Measurements from ENCODE around the gene DNAJA3. TPM values are rescaled to one million over a fixed set of nuclear protein-coding genes. Genes with fewer than 3 reads are reported as not detected.

DNAJA3 gene
- total and polyA plus RNA-seq, 2 experiments from 2014 or later = 47.2 to 51.0 TPM

GRCh38 chr16:4500272-4500671 is 74.6 kb downstream of the DNAJA3 start:
- Histone ChIP-seq H3K27me3 (replicated peaks; ENCODE audit: insufficient read depth) (no peaks in the 10 kb centered on the region), H3K9me3 (ENCODE audit: low read depth) (no peaks in the 10 kb centered on the region), H3K27ac (peak overlapping the region; percentile 52), H4K20me1 (ENCODE audit: insufficient read depth) (no peaks in the 10 kb centered on the region), H3K4me2 (ENCODE audit: unreplicated experiment) (peak overlapping the region; percentile 74), H3K4me1 (ENCODE audit: insufficient read depth) (peaks cover 41% of the 10 kb centered on the region), H3F3A (ENCODE audit: insufficient read depth) (peaks cover 45% of the 10 kb centered on the region), H3K36me3 (ENCODE audit: low read depth) (no peaks in the 10 kb centered on the region), H2AFZ (no peak overlapping the region), H3K9me2 (ENCODE audit: insufficient read depth) (no peaks in the 10 kb centered on the region), H3K79me2 (ENCODE audit: insufficient read depth) (peaks cover 66% of the 10 kb centered on the region), H3K4me3 (peak overlapping the region; percentile 40), H3K9ac (peak overlapping the region; percentile 17; the same call in 1 of the 2 replicates)
- in situ Hi-C loops (cut with MboI) = no loop called here
- peak; percentile 92 for DNase-seq
- no peak for TF ChIP-seq EZH2 (IDR thresholded peaks at IDR 0.05; ENCODE audit: insufficient read depth, poor library complexity, severe bottlenecking)
- no peak for TF ChIP-seq EZH2phosphoT487 (IDR thresholded peaks at IDR 0.05; ENCODE audit: insufficient read depth, low read depth)
- WGBS, 2 experiments (ENCODE audit: low coverage in 1 of 2, low lambda C conversion rate in 2 of 2, missing lambda C conversion rate in 2 of 2) = 8 to 15% methylated on average over 3 of the region's 3 CpGs

- peak overlapping the region; percentile 52 for H3K27ac ChIP-seq
- no peaks in the 10 kb centered on the region for H4K20me1 ChIP-seq (ENCODE audit: insufficient read depth)
- H3K4me1 ChIP-seq (ENCODE audit: insufficient read depth) = peaks cover 33% of the 10 kb centered on the region
- H2AFZ ChIP-seq = no peak overlapping the region
- H3K4me3 ChIP-seq = peak overlapping the region; percentile 40
- WGBS, 2 experiments (ENCODE audit: low coverage in 1 of 2, low lambda C conversion rate in 2 of 2, missing lambda C conversion rate in 2 of 2) = 13 to 18% methylated on average over 5 of the region's 5 CpGs
- H3K9ac ChIP-seq = no peak overlapping the region
- no peaks in the 10 kb centered on the region for H3K27me3 ChIP-seq (replicated peaks; ENCODE audit: insufficient read depth)
- no peaks in the 10 kb centered on the region for H3K9me3 ChIP-seq (ENCODE audit: low read depth)
- peaks cover 69% of the 10 kb centered on the region for H3K79me2 ChIP-seq (ENCODE audit: insufficient read depth)
- no peaks in the 10 kb centered on the region for H3K9me2 ChIP-seq (ENCODE audit: insufficient read depth)
- H3K36me3 ChIP-seq (ENCODE audit: low read depth) = no peaks in the 10 kb centered on the region
- DNase-seq = peak; percentile 62
- H3F3A ChIP-seq (ENCODE audit: insufficient read depth) = peaks cover 37% of the 10 kb centered on the region
- peak overlapping the region; percentile 74 for H3K4me2 ChIP-seq (ENCODE audit: unreplicated experiment)
- in situ Hi-C loops (cut with MboI) = no loop called here
- TF ChIP-seq EZH2 (IDR thresholded peaks at IDR 0.05; ENCODE audit: insufficient read depth, poor library complexity, severe bottlenecking) = no peak
- TF ChIP-seq EZH2phosphoT487 (IDR thresholded peaks at IDR 0.05; ENCODE audit: insufficient read depth, low read depth) = no peak
Observed at GRCh38 chr16:4501071-4501478, 75.4 kb downstream of the DNAJA3 start.

GRCh38 chr16:4505356-4506147 is 79.9 kb downstream of the DNAJA3 start:
- in situ Hi-C loops (cut with MboI) = no loop called here
- TF ChIP-seq EZH2 (IDR thresholded peaks at IDR 0.05; ENCODE audit: insufficient read depth, poor library complexity, severe bottlenecking) = no peak
- TF ChIP-seq EZH2phosphoT487 (IDR thresholded peaks at IDR 0.05; ENCODE audit: insufficient read depth, low read depth) = no peak
- Histone ChIP-seq H3K4me1 (ENCODE audit: insufficient read depth) (peaks cover 13% of the 10 kb centered on the region), H3K9ac (no peak overlapping the region), H3K4me2 (ENCODE audit: unreplicated experiment) (no peak overlapping the region), H3K9me2 (ENCODE audit: insufficient read depth) (no peaks in the 10 kb centered on the region), H3K79me2 (ENCODE audit: insufficient read depth) (peaks cover 39% of the 10 kb centered on the region), H4K20me1 (ENCODE audit: insufficient read depth) (no peaks in the 10 kb centered on the region), H3K27me3 (replicated peaks; ENCODE audit: insufficient read depth) (no peaks in the 10 kb centered on the region), H3K36me3 (ENCODE audit: low read depth) (0 out of 2 replicates have a peak, but pooled peaks cover 4% of the 10 kb centered on the region), H3K9me3 (ENCODE audit: low read depth) (no peaks in the 10 kb centered on the region), H3F3A (ENCODE audit: insufficient read depth) (peaks cover 14% of the 10 kb centered on the region), H3K4me3 (no peak overlapping the region), H2AFZ (no peak overlapping the region), H3K27ac (no peak overlapping the region)
- 83% methylated on average over 12 to 13 of the region's 13 CpGs for WGBS, 2 experiments (ENCODE audit: low coverage in 1 of 2, low lambda C conversion rate in 2 of 2, missing lambda C conversion rate in 2 of 2)
- DNase-seq = no peak

Small RNA genes within 50 kb of the gene (small RNA-seq; reads per million reads assigned to genes)
- gene AC012676.2 (ENCODE audit: low read depth, low replicate concordance) = not detected

Other genes with a start within 250 kb of the DNAJA3 start
- not detected in 2 replicates for gene SRL, start 183.8 kb upstream of the DNAJA3 start, total RNA-seq (2014; rRNA removed; shearing (Covaris generic))
- gene SRL, start 183.8 kb upstream of the DNAJA3 start, polyA plus RNA-seq (2016; fragmentation: Nextera tagmentation; extraction: Ambion mirVana) = not detected in 2 replicates
- 3.4 and 5.4 TPM in 2 replicates for gene TFAP4, start 152.8 kb upstream of the DNAJA3 start, total RNA-seq (2014; rRNA removed; shearing (Covaris generic))
- gene TFAP4, start 152.8 kb upstream of the DNAJA3 start, polyA plus RNA-seq (2016; fragmentation: Nextera tagmentation; extraction: Ambion mirVana) = 0.91 and 1.5 TPM in 2 replicates
- 2.9 and 3.2 TPM in 2 replicates for gene GLIS2, start 109.8 kb upstream of the DNAJA3 start, total RNA-seq (2014; rRNA removed; shearing (Covaris generic))
- gene GLIS2, start 109.8 kb upstream of the DNAJA3 start, polyA plus RNA-seq (2016; fragmentation: Nextera tagmentation; extraction: Ambion mirVana) = 6.8 and 7.3 TPM in 2 replicates
- gene PAM16, start 74.5 kb upstream of the DNAJA3 start, total RNA-seq (2014; rRNA removed; shearing (Covaris generic)) = 20.4 and 33.0 TPM in 2 replicates
- 74.5 and 78.9 TPM in 2 replicates for gene PAM16, start 74.5 kb upstream of the DNAJA3 start, polyA plus RNA-seq (2016; fragmentation: Nextera tagmentation; extraction: Ambion mirVana)
- 223 and 234 TPM in 2 replicates for gene VASN, start 54.0 kb upstream of the DNAJA3 start, total RNA-seq (2014; rRNA removed; shearing (Covaris generic))
- gene VASN, start 54.0 kb upstream of the DNAJA3 start, polyA plus RNA-seq (2016; fragmentation: Nextera tagmentation; extraction: Ambion mirVana) = 160 and 169 TPM in 2 replicates
- 13.2 and 27.7 TPM in 2 replicates for gene CORO7, start 9.3 kb upstream of the DNAJA3 start, total RNA-seq (2014; rRNA removed; shearing (Covaris generic))
- gene CORO7, start 9.3 kb upstream of the DNAJA3 start, polyA plus RNA-seq (2016; fragmentation: Nextera tagmentation; extraction: Ambion mirVana) = 5.9 and 7.3 TPM in 2 replicates
- 36.2 and 44.2 TPM in 2 replicates for gene NMRAL1, start 48.8 kb downstream of the DNAJA3 start, total RNA-seq (2014; rRNA removed; shearing (Covaris generic))
- 37.4 and 37.5 TPM in 2 replicates for gene NMRAL1, start 48.8 kb downstream of the DNAJA3 start, polyA plus RNA-seq (2016; fragmentation: Nextera tagmentation; extraction: Ambion mirVana)
- 36.0 and 40.8 TPM in 2 replicates for gene HMOX2, start 50.5 kb downstream of the DNAJA3 start, total RNA-seq (2014; rRNA removed; shearing (Covaris generic))
- 60.2 and 61.5 TPM in 2 replicates for gene HMOX2, start 50.5 kb downstream of the DNAJA3 start, polyA plus RNA-seq (2016; fragmentation: Nextera tagmentation; extraction: Ambion mirVana)
- gene CDIP1, start 112.9 kb downstream of the DNAJA3 start, total RNA-seq (2014; rRNA removed; shearing (Covaris generic)) = 14.7 and 20.7 TPM in 2 replicates
- gene CDIP1, start 112.9 kb downstream of the DNAJA3 start, polyA plus RNA-seq (2016; fragmentation: Nextera tagmentation; extraction: Ambion mirVana) = 17.7 and 20.3 TPM in 2 replicates
- not detected in 2 replicates for gene C16orf96, start 130.5 kb downstream of the DNAJA3 start, total RNA-seq (2014; rRNA removed; shearing (Covaris generic))
- gene C16orf96, start 130.5 kb downstream of the DNAJA3 start, polyA plus RNA-seq (2016; fragmentation: Nextera tagmentation; extraction: Ambion mirVana) = not detected in 2 replicates
- 9.9 and 17.4 TPM in 2 replicates for gene UBALD1, start 189.0 kb downstream of the DNAJA3 start, total RNA-seq (2014; rRNA removed; shearing (Covaris generic))
- 10.3 and 11.5 TPM in 2 replicates for gene UBALD1, start 189.0 kb downstream of the DNAJA3 start, polyA plus RNA-seq (2016; fragmentation: Nextera tagmentation; extraction: Ambion mirVana)
- gene MGRN1, start 199.0 kb downstream of the DNAJA3 start, total RNA-seq (2014; rRNA removed; shearing (Covaris generic)) = 26.4 and 30.2 TPM in 2 replicates
- gene MGRN1, start 199.0 kb downstream of the DNAJA3 start, polyA plus RNA-seq (2016; fragmentation: Nextera tagmentation; extraction: Ambion mirVana) = 13.1 and 14.0 TPM in 2 replicates